Heart right ventricle (tissue), 16 donors: ENCODE data around the gene NT5DC1. TPM values are rescaled to one million over a fixed set of nuclear protein-coding genes. Genes with fewer than 3 reads are reported as not detected.

Source experiments
- ATAC-seq, 8 donors: fragments of 200-7000 bp; cut with Tn5 transposase; one replicate each; pipeline ENCODE4 v1.9.1; 2020; ENCODE audit warnings: mild to moderate bottlenecking in 8 of 8, moderate library complexity in 8 of 8, moderate number of reproducible peaks in 1 of 8
- DNase-seq, 2 donors: peaks; one replicate each; pipeline ENCODE4 v3.0.0-alpha.2; 2020
- H3K27ac ChIP-seq, 10 donors: fragments of 200-600 bp; sonication (generic) in 2 of 10; one replicate each; pipeline versions ENCODE4 v1.5.0 to v1.8.0; 2020 to 2022; ENCODE audit warnings: mild to moderate bottlenecking in 3 of 10
- H3K27me3 ChIP-seq, 7 donors: fragments of 200-600 bp; one replicate each; pipeline ENCODE4 v1.8.0; 2021 to 2022; ENCODE audit warnings: mild to moderate bottlenecking in 2 of 7
- H3K36me3 ChIP-seq, 9 donors: fragments of 200-600 bp; sonication (generic) in 1 of 9; one replicate each; pipeline versions ENCODE4 v1.5.0 to v1.8.0; 2020 to 2022; ENCODE audit warnings: mild to moderate bottlenecking in 2 of 9
- H3K4me1 ChIP-seq, 9 donors: fragments of 200-600 bp; sonication (generic) in 1 of 9; one replicate each; pipeline versions ENCODE4 v1.5.0 to v1.8.0; 2020 to 2022; ENCODE audit warnings: mild to moderate bottlenecking in 4 of 9
- H3K4me3 ChIP-seq, 10 donors: fragments of 200-600 bp; sonication (generic) in 2 of 10; one replicate each; pipeline versions ENCODE4 v1.5.0 to v1.8.0; 2020 to 2022; ENCODE audit warnings: mild to moderate bottlenecking in 7 of 10, moderate library complexity in 2 of 10
- H3K9me3 ChIP-seq, 11 donors: fragments of 200-600 bp in 10 of 11; sonication (generic) in 2 of 11; one replicate each; pipeline versions ENCODE4 v1.5.0 to v1.8.0; 2013 to 2022; ENCODE audit warnings: mild to moderate bottlenecking in 2 of 11, control low read depth in 1 of 11, moderate library complexity in 1 of 11
- WGBS, 2 donors: extraction: QIAGEN DNeasy Blood & Tissue Kit; methylation state at CpG; one replicate each; pipeline ENCODE4 v1.1.7; 2013; ENCODE audit warnings: inconsistent platforms in 1 of 2; 5-methylcytosine and 5-hydroxymethylcytosine counted together
- intact Hi-C, 10 donors: fragments of 100-400 bp; cut with DNase I; formaldehyde crosslinking; loops; one replicate each; pipeline versions ENCODE4 v1.11.1 to v1.14.2; 2022
- polyA plus RNA-seq, 2 donors: library from polyadenylated mRNA; stranded (reverse); fragments of 200-250 nt; gene quantifications; one replicate each; pipeline ENCODE4 v1.2.3, GENCODE V29; 2013
- total RNA-seq, 10 donors: library from RNA; stranded (reverse); fragmentation: NEBNext Ultra II Directional in 3 of 10; extraction: Animal tissue kit (Norgen Biotek cat#: 25700) in 3 of 10; gene quantifications; one replicate each; pipeline versions ENCODE4 v1.2.1 to v1.2.4, GENCODE V29; 2021 to 2023
- TF ChIP-seq, protein P1 (sequence below), 9 donors: fragments of 200-600 bp; sonication (generic) in 2 of 9; IDR thresholded peaks; one replicate each; pipeline versions ENCODE4 v1.5.0 to v1.8.0; 2021 to 2022; ENCODE audit warnings: antibody characterized with exemption in 9 of 9, mild to moderate bottlenecking in 5 of 9, moderate library complexity in 1 of 9
- donor health status: Arrhythmogenic right ventricular cardiomyopathy.
- donor health status: ischemic (EF 13 %, LVEDD 7.1; RV severe dilation, severe dysfunction).
- donor health status: healthy with polysubstance abuse.
- donor health status: DM: no; HTN: yes; CAD: no.
- donor health status: DM: no; HTN: no; CAD: no.
- donor health status: ischemic (EF 25% LVEDD 6.9; RV normal size, moderate dysfunction).
- donor health status: ischemic (EF 25% LVEDD 5.7; RV mildly dilated, moderate dysfunction).
- donor health status: healthy.
- donor health status: DM: yes; HTN: yes; CAD: no.
- donor health status: Ischemic cardiomyopathy.
- donor health status: ischemic (EF 35%, LVEDD 5.7; RV mildly dilated, moderate dysfunction).
- donor health status: nonischemic (EF 11% LVEDD 7.7; RV severe dilation, severe dysfunction).
- donor health status: DM: yes; HTN: yes; CAD: no.
- donor health status: PGD.
- donor health status: ischemic (EF 29% LVEDD 5.4; RV normal size, mild dysfunction).
- donor health status: nonischemic (EF 23%, LVEDD 6.1; RV moderate dilation, normal function).

Gene NT5DC1
- total and polyA plus RNA-seq, 12 donors = 5.9 to 69.7 (median 57.3) TPM

GRCh38 chr6:116078945-116079344 lies 21.7 kb upstream of the NT5DC1 start:
- no peak for ATAC-seq

GRCh38 chr6:116083052-116083451 lies 17.6 kb upstream of the NT5DC1 start:
- no peaks in the 10 kb centered on the region for H3K9me3 ChIP-seq
- 87 to 91% methylated on average over 5 of the region's 5 CpGs for WGBS, 2 donors
- DNase-seq = no peak
- H3K27ac ChIP-seq = no peak overlapping the region
- H3K4me1 ChIP-seq = peaks cover 0 to 7% (median 0%) of the 10 kb centered on the region in 9 donors
- TF ChIP-seq, protein P1, sequence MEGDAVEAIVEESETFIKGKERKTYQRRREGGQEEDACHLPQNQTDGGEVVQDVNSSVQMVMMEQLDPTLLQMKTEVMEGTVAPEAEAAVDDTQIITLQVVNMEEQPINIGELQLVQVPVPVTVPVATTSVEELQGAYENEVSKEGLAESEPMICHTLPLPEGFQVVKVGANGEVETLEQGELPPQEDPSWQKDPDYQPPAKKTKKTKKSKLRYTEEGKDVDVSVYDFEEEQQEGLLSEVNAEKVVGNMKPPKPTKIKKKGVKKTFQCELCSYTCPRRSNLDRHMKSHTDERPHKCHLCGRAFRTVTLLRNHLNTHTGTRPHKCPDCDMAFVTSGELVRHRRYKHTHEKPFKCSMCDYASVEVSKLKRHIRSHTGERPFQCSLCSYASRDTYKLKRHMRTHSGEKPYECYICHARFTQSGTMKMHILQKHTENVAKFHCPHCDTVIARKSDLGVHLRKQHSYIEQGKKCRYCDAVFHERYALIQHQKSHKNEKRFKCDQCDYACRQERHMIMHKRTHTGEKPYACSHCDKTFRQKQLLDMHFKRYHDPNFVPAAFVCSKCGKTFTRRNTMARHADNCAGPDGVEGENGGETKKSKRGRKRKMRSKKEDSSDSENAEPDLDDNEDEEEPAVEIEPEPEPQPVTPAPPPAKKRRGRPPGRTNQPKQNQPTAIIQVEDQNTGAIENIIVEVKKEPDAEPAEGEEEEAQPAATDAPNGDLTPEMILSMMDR (IDR thresholded peaks at IDR 0.05) = no peak
- ATAC-seq = no peak
- intact Hi-C loops = no loop called here
- H3K36me3 ChIP-seq = no peaks in the 10 kb centered on the region
- H3K4me3 ChIP-seq = no peak overlapping the region
- no peaks in the 10 kb centered on the region for H3K27me3 ChIP-seq

More at GRCh38 chr6:116078945-116079344, 21.7 kb upstream of the NT5DC1 start:
- DNase-seq = no peak
- Histone ChIP-seq H3K4me1 (peaks cover 0 to 6% (median 0%) of the 10 kb centered on the region in 9 donors), H3K27me3 (no peaks in the 10 kb centered on the region), H3K27ac (no peak overlapping the region), H3K9me3 (no peaks in the 10 kb centered on the region), H3K36me3 (no peaks in the 10 kb centered on the region), H3K4me3 (no peak overlapping the region)
- intact Hi-C loops = no loop called here
- TF ChIP-seq, protein P1 (IDR thresholded peaks at IDR 0.05) = no peak
- 99% methylated on average over 3 of the region's 3 CpGs for WGBS, 2 donors

- Histone ChIP-seq H3K4me3 (no peak overlapping the region), H3K4me1 (peaks cover 0 to 7% (median 0%) of the 10 kb centered on the region in 9 donors), H3K9me3 (no peaks in the 10 kb centered on the region), H3K27me3 (no peaks in the 10 kb centered on the region), H3K36me3 (no peaks in the 10 kb centered on the region), H3K27ac (no peak overlapping the region)
- DNase-seq (no peak), ATAC-seq (peak in 1 of 8 donors; percentile 26)
- WGBS, 2 donors = 69 to 78% methylated on average over 2 of the region's 2 CpGs
- TF ChIP-seq, protein P1 (IDR thresholded peaks at IDR 0.05) = no peak
- intact Hi-C loops = no loop called here
Observed at GRCh38 chr6:116084284-116084683, 16.4 kb upstream of the NT5DC1 start.

DNA sequence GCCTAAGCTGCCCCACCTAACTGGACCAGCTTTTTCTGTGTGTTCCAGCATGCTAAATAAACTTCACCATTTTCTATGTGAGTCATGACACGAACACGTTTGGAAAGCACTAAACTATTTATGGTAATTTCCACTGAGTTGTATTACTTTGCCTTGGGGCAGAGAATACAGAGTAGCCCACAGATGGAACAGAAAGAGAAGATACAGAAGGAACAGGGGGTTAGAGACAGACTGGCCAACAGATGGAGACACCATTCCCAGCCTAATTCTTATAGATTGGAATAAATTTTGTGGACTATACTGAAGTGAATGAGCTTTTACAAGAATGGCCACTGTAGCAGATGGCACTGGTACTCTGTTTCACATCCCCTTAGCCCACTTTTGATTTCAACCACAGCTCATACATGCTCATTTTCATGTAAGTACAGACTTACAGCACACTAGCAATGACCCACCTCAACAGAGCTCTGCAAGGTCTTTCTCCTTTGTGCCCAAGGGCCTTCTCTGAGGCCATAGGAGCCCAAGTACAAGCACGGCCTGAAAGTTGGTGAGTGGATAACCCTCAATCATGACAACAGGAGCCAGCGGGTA lies 13.1 kb upstream of the NT5DC1 start:
- H3K9me3 ChIP-seq = peaks cover 0 to 8% (median 0%) of the 10 kb centered on the region in 11 donors
- H3K27me3 ChIP-seq = no peaks in the 10 kb centered on the region
- WGBS, 2 donors = 63 to 70% methylated on average over 4 of the region's 4 CpGs
- H3K36me3 ChIP-seq = no peaks in the 10 kb centered on the region
- H3K4me1 ChIP-seq = peaks cover 0 to 7% (median 0%) of the 10 kb centered on the region in 9 donors
- DNase-seq (no peak), ATAC-seq (no peak)
- H3K27ac ChIP-seq = no peak overlapping the region
- TF ChIP-seq, protein P1 (IDR thresholded peaks at IDR 0.05) = no peak
- intact Hi-C loops = no loop called here
- H3K4me3 ChIP-seq = no peak overlapping the region
